Eye (tissue), 1 donor: ENCODE results near the gene NQO1.
"Not testable (repeated sequence)": the region's sequence is repeated elsewhere in the genome, so short reads cannot be mapped to it uniquely, and the experiment has no call there.

ENCODE experiments used
- DNase-seq: peaks from one replicate; pipeline ENCODE4 v3.0.0-alpha.2; 2015

NQO1 gene

GRCh38 chr16:69726313-69727060 lies at the start of gene NQO1:
NQO1 (minus strand) TSS chr16:69726560; CDS start chr16:69726439, 121 bp downstream.
- DNase-seq: peak; percentile 94

- no peak for DNase-seq
Measured at GRCh38 chr16:69775563-69775962, 49.2 kb upstream of the NQO1 start.

- DNase-seq: no peak
Measured at GRCh38 chr16:69773260-69773947, 47.0 kb upstream of the NQO1 start.

DNA sequence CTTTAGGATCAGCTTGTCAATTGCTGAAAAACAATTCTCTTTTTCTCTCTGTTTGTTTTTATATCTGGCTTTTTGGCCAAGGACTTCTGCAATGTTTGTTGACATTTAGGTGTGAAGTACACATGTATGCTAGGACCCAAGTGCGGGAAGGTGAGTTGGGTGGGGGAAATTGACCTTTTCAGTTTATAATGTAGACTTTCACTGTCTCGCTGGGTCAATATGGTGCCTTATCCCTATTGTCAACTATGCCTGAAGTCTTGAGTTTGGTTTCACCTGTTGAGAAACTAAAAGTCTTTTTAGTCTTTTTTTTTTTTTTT lies 45.2 kb upstream of the NQO1 start:
- no peak for DNase-seq

GRCh38 chr16:69769404-69769803 lies 43.0 kb upstream of the NQO1 start:
- DNase-seq: no peak

DNA sequence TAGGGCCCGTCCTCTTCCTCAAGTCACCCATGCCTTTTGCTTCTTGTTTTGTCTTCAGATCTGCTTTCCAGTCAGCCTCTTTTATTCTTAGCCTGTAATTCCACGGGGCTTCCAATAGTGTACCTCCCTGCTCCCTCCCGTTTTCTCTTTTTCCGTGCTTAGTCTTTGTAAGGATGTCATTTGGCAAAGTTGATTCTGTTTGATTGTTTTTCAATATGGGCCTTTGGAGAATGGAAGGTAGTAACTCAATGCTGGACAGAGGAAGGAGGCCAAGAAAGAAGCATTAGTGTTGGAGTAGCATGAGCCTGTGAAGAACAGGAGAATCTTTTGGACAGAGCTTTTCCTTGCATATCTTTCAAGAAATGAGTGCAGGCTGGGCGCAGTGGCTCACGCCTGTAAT lies 42.3 kb upstream of the NQO1 start:
- DNase-seq: no peak

DNA sequence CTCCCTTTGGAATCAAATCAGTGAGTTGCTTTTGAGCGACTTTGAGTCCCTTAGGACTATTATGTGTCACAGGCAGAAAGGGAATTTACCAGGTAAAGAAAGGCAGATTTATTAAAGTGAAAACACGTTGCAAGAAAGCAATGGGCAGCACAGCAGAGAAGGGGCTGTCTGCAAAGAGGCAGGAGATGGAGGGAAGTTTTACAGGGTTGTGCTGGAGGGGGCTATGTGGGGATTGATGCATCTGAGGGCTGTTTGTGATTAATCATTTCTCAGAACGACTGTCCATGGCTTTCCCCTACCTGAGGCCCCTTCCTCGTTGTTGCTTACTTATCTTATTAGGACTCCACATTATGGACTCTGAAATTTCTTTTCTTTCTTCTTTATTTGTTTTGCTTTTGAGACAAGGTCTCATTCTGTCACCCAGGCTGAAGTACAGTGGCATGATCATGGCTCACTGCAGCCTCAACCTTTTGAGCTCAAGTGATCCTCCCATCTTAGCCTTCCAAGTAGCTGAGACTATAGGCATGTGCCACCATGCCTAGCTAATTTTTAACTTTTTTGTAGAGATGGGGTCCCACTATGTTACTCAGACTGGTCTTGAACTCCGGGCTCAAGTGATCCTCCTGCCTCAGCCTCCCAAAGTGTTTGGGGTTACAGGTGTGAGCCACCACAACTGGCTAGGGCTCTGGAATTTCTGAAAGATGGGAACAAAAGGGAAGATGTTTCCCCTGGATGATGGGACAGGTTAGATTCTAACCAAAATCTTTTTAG lies 41.3 kb upstream of the NQO1 start:
- no peak for DNase-seq

- DNase-seq: no peak
Measured at GRCh38 chr16:69763599-69763942, 37.2 kb upstream of the NQO1 start.

DNA sequence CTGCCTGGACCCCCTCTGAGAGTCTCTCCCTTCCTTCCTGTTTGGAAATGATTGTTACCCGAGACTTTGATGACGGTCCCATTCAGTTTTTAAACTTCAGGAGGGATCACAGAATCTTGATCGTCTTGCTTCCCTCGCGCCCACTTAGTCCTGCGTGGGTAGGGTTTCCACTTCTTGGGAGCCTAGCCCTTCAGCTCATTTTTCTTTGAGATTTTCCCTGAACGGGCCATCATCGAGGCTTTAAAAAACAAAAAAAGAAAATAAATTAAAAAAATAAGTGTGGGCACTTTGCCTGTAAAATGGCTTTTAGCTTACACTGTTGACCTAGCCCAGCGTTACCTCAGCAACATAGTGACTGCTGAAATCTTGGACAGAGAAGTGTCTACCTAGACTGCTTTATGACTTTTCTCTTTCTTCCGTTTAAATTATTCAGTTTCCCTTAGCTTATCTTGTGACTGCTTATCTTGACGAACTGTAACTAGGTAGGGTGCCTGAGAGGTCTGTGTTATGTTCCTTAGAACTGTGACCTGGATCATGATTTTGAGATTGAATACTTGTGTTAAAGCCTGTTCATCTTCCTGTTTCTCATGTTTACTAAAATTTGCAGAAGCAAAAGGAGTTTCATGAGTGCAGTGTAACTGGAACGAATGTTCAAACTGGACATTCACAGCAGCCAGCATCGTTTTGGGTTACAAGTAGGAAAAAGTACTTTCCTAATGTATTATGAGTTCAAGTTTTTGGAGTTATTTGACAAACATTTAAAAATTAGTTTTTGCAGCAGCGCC lies 36.6 kb upstream of the NQO1 start:
- DNase-seq: no peak

DNA sequence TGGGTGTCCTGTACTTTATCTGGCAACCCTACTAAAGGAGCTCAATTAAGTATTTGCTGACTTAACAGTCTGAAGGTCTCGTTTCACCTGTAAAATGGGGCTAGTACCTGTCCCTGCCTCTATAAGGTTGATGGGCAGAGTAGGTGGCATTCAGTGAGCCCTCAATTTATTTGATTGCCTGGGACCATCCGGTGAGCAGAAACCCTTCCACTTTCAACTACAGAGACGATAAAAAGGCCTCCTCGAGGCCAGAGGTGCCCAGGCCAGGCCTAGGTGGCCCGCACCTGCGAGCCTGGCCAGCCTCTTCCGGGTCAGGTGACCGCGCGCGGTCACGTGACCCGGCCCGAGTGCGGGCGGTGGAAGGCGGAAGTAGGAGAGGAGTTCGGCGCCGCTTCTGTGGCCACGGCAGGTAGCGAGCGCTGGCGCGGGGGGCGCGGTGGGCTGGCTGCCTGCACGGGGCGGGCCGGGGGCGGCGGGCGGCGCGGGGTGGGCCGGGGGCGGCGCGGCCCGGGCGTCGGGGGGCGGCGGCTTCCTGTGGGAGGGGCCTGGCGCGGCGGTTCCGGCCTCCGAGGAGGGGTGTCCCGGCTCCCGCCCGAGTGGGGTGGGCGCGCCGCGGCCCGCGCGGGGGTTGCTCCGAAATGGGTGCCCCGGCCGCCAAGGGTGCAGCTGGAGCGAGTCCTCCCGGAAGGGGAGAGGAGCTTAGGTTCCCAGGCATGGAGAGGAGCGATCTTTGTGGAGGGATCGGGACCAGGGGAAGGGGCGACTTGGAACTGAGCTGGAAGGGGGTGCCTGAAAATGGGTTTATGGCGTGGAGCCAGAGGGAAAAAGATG lies 35.8 kb upstream of the NQO1 start, which contains the start of gene WWP2:
TSS of gene WWP2 (plus strand) at position 350 of the 831 bp plus-strand sequence. CDS start 24,679 bp downstream, outside the sequence.
- peak; percentile 88 for DNase-seq

- not testable (repeated sequence) for DNase-seq
Measured at GRCh38 chr16:69757375-69757774, 31.0 kb upstream of the NQO1 start.

- no peak for DNase-seq
Measured at GRCh38 chr16:69756705-69757104, 30.3 kb upstream of the NQO1 start.

- DNase-seq: peak; percentile 98
Measured at GRCh38 chr16:69754469-69755310, 28.3 kb upstream of the NQO1 start, which contains the start of gene NOB1. NOB1 (minus strand) TSS chr16:69754926; CDS start chr16:69754910, 16 bp downstream.

GRCh38 chr16:69754143-69754468 lies 27.7 kb upstream of the NQO1 start:
- no peak for DNase-seq

DNA sequence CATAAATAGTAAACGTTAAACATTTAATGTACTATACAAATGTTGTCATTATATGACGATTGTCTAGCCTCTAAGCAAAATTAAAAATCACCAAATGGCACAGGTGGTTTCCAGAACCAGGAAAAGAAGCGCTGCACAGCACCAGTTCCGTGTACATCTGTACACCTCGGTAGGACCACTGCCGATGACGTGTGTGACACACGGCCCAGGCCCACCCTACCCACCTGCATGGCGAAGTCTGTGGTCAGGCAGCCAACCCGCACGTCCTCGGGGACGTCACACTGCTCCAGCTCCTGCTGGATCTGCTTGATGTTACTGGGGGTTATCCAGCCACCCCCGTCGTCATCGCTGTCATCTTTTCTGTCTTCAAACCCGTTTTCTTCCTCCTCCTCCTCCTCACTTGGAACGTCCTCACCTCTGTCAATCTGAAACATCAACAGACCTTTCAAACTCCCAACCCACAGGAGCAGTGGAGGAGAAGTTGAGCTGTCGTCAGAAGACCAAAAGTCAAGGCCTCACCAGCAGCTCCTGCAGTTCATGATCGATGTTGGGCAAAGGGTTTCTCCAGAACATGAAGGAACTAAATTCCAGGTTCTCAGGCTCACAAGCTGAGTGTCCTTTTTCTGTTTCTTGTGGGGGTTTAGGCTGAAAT lies 22.5 kb upstream of the NQO1 start:
- no peak for DNase-seq

DNA sequence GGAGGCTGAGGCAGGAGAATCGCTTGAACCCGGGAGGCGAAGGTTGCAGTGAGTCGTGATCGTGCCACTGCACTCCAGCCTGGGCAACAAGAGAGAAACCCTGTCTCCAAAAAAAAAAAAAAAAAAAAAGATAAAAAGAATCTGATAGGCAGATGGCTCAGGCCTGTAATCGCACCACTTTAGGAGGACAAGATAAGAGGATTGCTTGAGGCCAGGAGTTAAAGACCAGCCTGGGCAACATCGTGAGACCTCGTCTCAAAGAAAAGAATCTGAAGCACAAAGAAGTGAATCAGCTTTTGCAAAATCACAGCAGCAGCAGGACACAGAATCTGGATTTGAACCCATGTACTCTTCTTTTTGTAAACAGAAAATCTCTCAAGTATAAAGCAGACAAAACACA lies 20.8 kb upstream of the NQO1 start:
- no peak for DNase-seq

GRCh38 chr16:69745959-69746358 lies 19.6 kb upstream of the NQO1 start:
- DNase-seq: no peak

- no peak for DNase-seq
Measured at GRCh38 chr16:69745232-69745612, 18.9 kb upstream of the NQO1 start.

DNA sequence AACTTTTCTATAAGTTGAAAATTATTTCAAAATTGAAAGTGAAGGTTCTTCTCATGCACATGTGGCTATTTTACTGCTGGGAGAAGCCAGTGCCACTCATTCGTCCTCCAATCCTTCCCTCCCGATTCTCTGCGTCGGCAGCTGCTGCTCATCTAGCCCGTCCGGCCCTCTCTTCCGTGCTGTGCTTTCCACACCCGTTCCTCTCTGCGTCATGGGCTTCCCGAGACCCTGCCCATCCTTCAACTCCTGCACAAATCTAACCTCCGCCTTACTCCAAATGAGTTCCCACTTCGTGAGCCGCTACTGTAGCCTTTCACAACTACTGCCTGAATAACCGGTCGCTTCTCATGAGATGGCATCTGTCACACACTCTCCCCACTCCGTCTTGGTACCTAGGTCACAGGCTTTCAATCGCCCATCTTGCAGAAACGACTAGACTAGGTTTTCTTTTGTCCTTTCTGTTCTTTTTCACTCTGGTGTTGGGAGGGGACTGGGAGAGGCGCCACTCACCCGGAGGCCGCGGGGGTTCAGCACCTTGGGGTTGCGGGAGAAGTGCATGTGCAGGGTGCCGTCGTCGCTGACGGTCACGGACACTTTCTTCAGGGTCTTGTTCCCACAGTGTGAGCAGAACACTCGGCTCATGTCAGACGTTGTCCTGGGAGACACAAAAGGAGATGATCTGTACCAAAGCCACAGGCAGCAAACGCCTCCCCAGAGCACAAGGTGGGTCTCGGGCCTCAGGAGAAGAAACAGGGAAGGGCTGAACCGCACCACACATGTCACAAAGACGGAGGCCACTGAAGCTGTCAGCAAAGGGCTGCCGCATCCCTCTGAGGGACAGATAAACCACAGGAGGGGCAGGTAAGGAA lies 18.2 kb upstream of the NQO1 start:
- no peak for DNase-seq
